ELR (cell line): ENCODE results near the gene TBPL1.
"Not testable (repeated sequence)": the region's sequence is repeated elsewhere in the genome, so short reads cannot be mapped to it uniquely, and the experiment has no call there.

Source experiments
- DNase-seq: peaks from one replicate; pipeline ENCODE4 v3.0.0-alpha.2; 2015; ENCODE audit warnings: low read depth

Gene TBPL1

GRCh38 chr6:133973109-133973971 lies 20.3 kb downstream of the TBPL1 start:
- DNase-seq = peak; percentile 75

GRCh38 chr6:133977983-133978895 lies 25.2 kb downstream of the TBPL1 start:
- DNase-seq = peak; percentile 81

GRCh38 chr6:133978896-133979240 lies 25.8 kb downstream of the TBPL1 start:
- DNase-seq = peak; percentile 42

- not testable (repeated sequence) for DNase-seq
These were observed 26.4 kb downstream of the TBPL1 start for GRCh38 chr6:133979269-133979963.

- no peak for DNase-seq
These were observed 27.1 kb downstream of the TBPL1 start for GRCh38 chr6:133980168-133980567.

GRCh38 chr6:133983099-133983939 lies 30.3 kb downstream of the TBPL1 start:
- peak; percentile 50 for DNase-seq

- no peak for DNase-seq
These were observed 32.9 kb downstream of the TBPL1 start for GRCh38 chr6:133985970-133986369.

GRCh38 chr6:133986942-133987341 lies 33.9 kb downstream of the TBPL1 start:
- no peak for DNase-seq

GRCh38 chr6:133989525-133989924 lies 36.5 kb downstream of the TBPL1 start:
- DNase-seq = no peak

GRCh38 chr6:133990321-133990720 lies 37.3 kb downstream of the TBPL1 start:
- no peak for DNase-seq

- DNase-seq = peak; percentile 62
These were observed 38.1 kb downstream of the TBPL1 start for GRCh38 chr6:133991096-133991593.

GRCh38 chr6:133992992-133993680 lies 40.1 kb downstream of the TBPL1 start:
- no peak for DNase-seq

GRCh38 chr6:133995296-133995695 lies 42.3 kb downstream of the TBPL1 start:
- DNase-seq = no peak

- DNase-seq = no peak
These were observed 42.7 kb downstream of the TBPL1 start for GRCh38 chr6:133995758-133996157.

- DNase-seq = no peak
These were observed 44.2 kb downstream of the TBPL1 start for GRCh38 chr6:133997267-133997666.

GRCh38 chr6:133999305-133999704 lies 46.3 kb downstream of the TBPL1 start:
- DNase-seq = no peak

GRCh38 chr6:134000443-134000842 lies 47.4 kb downstream of the TBPL1 start:
- no peak for DNase-seq

- no peak for DNase-seq
These were observed 49.8 kb downstream of the TBPL1 start for GRCh38 chr6:134002821-134003220.

- no peak for DNase-seq
These were observed 50.5 kb downstream of the TBPL1 start for GRCh38 chr6:134003542-134003951.

- no peak for DNase-seq
These were observed 51.7 kb downstream of the TBPL1 start for GRCh38 chr6:134004714-134005113.

GRCh38 chr6:134005800-134006199 lies 52.8 kb downstream of the TBPL1 start:
- DNase-seq = no peak
